Hematopoietic multipotent progenitor cell (in vitro differentiated cells): Measurements from ENCODE around the gene MS4A10. TPM values are rescaled to one million over a fixed set of nuclear protein-coding genes. Genes with fewer than 3 reads are reported as not detected.

Source experiments
- DNase-seq, 3 donors: peaks; one replicate each; pipeline ENCODE4 v3.0.0-alpha.2; 2011 to 2015; ENCODE audit warnings: low read depth in 2 of 3, low spot score in 2 of 3
- total RNA-seq: library from RNA; depleted of rRNA; stranded (reverse); fragments of >200 nt; gene quantifications from one replicate; pipeline ENCODE4 v1.2.3, GENCODE V29; 2012

The MS4A10 gene
- total RNA-seq, 1 donor: not detected

DNA sequence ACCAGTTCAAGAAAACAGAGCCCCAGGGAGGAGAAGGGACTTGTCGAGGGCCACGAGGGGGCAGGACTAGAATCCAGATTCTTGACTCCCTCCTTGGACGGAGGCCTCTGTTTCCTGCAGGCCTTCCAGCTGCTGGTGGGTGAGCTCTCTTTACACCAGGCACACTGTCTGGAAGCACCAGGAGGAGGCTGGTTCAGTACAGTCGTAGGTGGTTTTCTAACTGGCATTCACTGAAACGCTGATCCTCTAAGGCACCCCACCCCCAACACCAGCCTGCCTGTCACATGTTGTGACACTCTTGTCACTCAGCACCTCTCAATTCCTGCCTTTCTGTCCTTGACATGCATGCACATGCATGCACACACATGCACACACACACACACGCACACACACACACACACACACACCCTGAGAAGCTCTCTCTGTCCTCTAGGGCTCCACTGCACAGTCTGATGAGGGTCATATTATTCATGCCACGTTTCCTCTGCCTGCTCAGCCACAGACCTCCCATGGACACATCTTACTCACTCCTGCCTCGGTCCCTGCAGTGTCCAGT lies 751 bp downstream of the MS4A10 start:
- DNase-seq: no peak

DNA sequence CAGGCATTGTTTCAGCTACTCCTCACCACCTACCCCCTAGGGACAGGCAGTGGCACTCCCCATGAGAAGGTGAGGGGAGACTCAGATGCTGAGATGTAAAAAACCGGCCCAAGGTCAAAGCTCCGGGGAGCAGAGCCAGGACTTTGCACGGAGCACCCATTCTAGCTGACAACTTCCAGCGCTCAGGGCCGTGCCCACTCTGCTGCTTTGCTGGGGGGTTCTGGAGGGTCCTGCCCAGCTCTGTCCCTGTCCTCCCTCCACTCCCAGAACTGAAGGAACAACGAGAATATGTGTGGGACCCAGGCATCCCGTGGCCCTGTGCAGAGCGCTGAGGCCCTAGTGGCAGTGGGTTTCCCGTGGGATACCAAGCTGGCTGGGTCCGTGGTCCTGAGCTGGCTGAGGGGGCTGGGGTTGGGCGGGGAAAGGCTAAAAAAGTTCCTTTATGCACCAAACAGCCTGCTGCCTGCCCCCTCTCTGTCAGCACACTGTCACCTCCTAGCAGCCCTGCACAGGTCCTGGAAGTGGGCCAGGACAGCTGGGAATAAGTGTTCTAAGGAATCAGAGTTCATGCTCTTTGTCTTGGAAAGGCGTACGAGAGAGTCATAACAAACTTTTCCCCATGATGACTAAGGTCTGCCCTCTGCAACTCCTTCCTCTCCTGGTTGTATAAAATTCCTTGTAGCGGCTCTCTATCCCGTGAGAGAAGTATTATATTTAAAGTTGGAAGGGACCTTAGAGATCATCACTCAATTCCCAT lies 1.9 kb downstream of the MS4A10 start:
- no peak for DNase-seq

- DNase-seq: no peak
These were observed 3.4 kb downstream of the MS4A10 start for GRCh38 chr11:60788401-60789125.

- no peak for DNase-seq
These were observed 5.6 kb downstream of the MS4A10 start for GRCh38 chr11:60790726-60791125.

GRCh38 chr11:60791153-60791933 lies 6.2 kb downstream of the MS4A10 start:
- no peak for DNase-seq

GRCh38 chr11:60792521-60792920 lies 7.4 kb downstream of the MS4A10 start:
- no peak for DNase-seq

DNA sequence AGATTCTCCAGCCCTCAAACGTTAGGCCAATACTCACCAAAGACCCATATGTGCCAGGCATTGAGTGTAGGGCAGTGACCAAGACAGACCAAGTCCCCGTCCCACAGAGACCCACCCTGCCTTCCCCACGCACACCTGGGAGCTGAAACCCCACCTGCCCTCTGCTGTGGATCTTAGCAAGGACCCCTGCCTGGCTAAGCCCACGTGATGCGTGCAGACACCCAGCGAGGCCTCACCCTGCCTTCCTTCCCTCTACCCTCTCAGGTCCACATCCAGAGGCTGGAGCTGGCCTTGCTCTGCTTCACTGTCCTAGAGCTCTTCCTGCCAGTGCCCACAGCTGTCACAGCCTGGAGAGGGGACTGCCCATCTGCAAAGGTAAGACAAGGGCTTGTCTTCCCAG lies 10.2 kb downstream of the MS4A10 start:
- no peak for DNase-seq

GRCh38 chr11:60797846-60798630 lies 12.9 kb downstream of the MS4A10 start:
- no peak for DNase-seq

DNA sequence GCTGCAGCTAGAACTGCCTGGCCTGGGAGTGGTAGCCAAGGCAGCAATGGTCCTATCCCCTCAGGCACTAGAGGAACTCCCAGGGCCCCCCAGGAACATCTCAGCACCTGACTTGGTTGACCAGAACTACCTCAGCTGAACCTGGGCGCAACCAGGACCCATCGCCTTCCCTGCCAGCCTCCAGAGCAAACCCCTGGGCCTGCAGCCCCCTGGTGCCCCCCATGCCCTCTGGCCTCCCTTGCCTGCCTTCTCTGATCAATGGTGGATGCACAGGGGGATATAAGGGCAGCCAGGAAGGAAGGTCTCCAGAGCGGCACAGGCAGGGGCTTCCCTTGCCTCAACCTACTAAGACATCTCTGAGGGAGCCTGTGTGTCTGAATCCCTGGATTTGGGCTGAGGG lies 13.5 kb downstream of the MS4A10 start:
- no peak for DNase-seq

GRCh38 chr11:60801194-60801593 lies 16.1 kb downstream of the MS4A10 start:
- no peak for DNase-seq

DNA sequence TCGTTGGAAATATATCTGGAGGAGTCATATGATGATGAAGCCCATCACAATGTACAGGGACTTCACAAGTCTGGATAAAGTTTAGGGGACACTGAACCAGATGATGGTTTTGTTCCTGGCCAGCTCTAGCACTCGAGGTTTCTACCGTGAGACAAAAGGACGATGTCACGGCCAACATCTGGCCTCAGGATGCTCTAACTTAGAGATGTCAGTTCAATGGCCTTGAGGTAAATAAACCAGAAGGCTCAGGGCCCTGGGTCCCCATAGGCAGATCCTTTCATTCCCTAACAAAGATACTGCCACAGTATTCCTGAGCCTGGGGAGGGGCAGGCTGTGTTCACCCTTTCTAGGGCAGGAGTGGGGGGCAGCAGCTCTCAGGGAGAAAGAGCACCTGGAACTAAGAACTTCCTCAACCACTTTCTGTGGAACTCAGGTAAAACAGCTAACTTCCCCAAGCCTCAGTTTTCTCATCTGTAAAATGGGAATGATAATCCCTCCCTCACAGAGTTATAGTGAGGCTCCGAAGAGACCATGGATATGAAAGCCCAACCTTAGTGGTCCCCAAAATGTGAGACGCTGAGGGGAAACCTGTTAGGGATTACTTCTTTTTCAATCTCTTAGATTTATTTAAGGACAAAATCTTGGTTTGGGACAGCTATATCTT lies 18.3 kb downstream of the MS4A10 start:
- DNase-seq: no peak

DNA sequence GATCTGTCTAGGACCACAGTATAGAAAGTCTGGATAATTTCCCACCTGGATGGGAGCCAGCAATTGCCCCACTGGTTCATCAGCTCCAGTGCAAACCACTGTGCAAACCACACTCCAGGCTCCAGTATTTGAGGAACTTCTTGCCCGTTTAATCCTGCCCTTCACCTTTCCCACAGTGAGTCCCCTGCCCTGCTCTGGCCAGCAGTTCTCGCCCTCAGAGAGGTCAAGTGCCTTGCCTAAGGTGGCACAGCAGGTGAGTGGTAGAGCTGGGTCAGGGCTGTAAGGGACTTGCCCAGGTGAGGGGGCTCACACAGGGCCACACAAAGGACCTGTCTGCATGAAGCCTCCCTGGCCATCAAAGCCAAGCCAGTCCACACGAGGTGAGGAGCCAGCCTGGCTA lies 24.1 kb downstream of the MS4A10 start:
- DNase-seq: no peak

- DNase-seq: no peak
These were observed 24.6 kb downstream of the MS4A10 start for GRCh38 chr11:60809691-60810090.

DNA sequence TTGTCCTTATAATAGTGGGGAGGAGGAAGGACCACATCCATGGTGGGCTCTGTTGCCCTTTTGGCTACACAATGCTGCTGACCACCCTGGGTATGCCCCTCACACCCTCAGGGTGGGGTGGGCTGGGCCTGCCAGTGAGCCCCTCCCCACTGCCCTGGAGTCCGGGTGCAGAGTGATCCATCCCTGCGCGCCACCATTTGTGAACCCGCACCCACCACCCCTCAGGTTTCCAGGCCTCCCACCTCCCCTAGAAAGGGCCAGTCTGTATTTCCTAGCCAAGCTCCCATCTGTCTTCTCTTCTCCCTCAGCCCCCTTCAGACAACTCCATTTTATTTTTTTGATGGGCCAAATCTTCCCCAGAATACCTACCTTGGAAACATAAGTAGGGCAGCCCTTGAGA lies 25.0 kb downstream of the MS4A10 start:
- DNase-seq: no peak

DNA sequence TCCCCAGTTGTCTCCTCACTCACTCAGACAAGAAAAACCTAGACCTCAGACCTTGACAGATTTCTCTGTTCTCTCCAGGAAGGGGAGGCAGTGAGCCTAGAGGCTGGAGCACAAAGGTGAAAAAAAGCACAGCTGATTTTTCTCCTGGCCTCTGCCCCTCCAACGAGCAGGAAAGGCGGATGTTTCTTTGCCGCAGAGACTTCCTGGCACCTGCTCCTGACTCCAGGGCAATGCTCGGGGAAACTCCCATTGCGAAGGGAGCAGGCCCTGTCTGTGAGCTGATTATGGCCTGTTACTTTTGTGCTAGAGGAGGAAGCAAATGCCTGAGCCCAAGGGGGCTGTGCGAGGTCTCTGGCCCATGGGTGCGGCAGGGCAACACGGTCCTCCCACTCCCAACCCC lies 25.4 kb downstream of the MS4A10 start:
- DNase-seq: peak in 2 of 3 donors; percentile 45 to 52

- peak in 1 of 3 donors; percentile 37 for DNase-seq
These were observed 28.2 kb downstream of the MS4A10 start for GRCh38 chr11:60813324-60813723.

DNA sequence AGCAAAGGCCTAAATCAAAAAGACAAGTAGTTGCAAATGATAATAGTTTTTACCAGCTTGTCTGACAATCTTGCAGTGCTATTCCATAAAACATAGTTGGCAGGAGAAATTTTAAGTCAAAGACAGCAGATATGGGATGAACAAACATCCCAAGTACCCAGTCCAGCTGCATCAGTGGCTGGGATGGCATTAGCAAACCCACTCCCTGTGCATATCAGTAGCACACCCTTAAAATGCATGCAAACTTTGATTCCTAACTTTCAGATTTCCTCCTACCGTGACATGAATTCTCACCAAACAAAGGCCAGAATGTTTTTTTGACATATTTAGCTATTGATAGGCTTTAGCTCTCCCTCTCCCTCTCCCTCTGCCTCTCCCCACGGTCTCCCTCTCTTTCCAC lies 29.0 kb downstream of the MS4A10 start:
- no peak for DNase-seq

GRCh38 chr11:60816590-60817157 lies 31.5 kb downstream of the MS4A10 start:
- DNase-seq: no peak

- DNase-seq: no peak
These were observed 32.9 kb downstream of the MS4A10 start for GRCh38 chr11:60818057-60818456.
